ENCODE measurements around the gene ELOVL5. TPM values are rescaled to one million over a fixed set of nuclear protein-coding genes. Genes with fewer than 3 reads are reported as not detected.

Gene ELOVL5
- total and polyA plus RNA-seq, 7 experiments from 2014 or later: 40.9 to 124 (median 66.6) TPM

Small RNA genes within 50 kb of the gene (microRNA-seq; reads per million reads assigned to microRNA genes)
- gene MIR5685 (ENCODE audit: borderline microRNAs expressed): not detected

Other genes with a start within 250 kb of the ELOVL5 start
- gene GCM1, start 200.1 kb downstream of the ELOVL5 start, total RNA-seq: under 1 TPM in 1 of 5 experiments, not detected in 4; 0.07 TPM
- gene GCM1, start 200.1 kb downstream of the ELOVL5 start, polyA plus RNA-seq: not detected
- 10 to 100 TPM; 18.5 to 37.5 (median 27.6) TPM for gene GCLC, start 196.2 kb upstream of the ELOVL5 start, total RNA-seq
- gene GCLC, start 196.2 kb upstream of the ELOVL5 start, polyA plus RNA-seq: 10 to 100 TPM in 1 of 2 donors, 1 to 10 TPM in 1; 8.3 to 14.9 TPM

Data from naive thymus-derived CD4-positive, alpha-beta T cell (primary cell).